Mucosa of descending colon (tissue), 3 donors: ENCODE measurements around the gene FMO3. TPM values are rescaled to one million over a fixed set of nuclear protein-coding genes. Genes with fewer than 3 reads are reported as not detected.

Experiments used
- ATAC-seq: fragments of 200-7000 bp; cut with Tn5 transposase; one replicate; pipeline ENCODE4 v1.9.1; 2020; ENCODE audit warnings: mild to moderate bottlenecking, moderate library complexity
- DNase-seq, 3 donors: peaks; one replicate each; pipeline ENCODE4 v3.0.0-alpha.2; 2020
- H3K36me3 ChIP-seq: fragments of 200-600 bp; one replicate; pipeline ENCODE4 v1.8.0; 2021; ENCODE audit warnings: low read depth, mild to moderate bottlenecking
- H3K4me1 ChIP-seq: fragments of 200-600 bp; one replicate; pipeline ENCODE4 v1.8.0; 2021; ENCODE audit warnings: low read depth, mild to moderate bottlenecking
- H3K4me3 ChIP-seq: fragments of 200-600 bp; one replicate; pipeline ENCODE4 v1.8.0; 2021; ENCODE audit warnings: mild to moderate bottlenecking
- H3K9me3 ChIP-seq: fragments of 200-600 bp; one replicate; pipeline ENCODE4 v1.8.0; 2021; ENCODE audit warnings: mild to moderate bottlenecking
- intact Hi-C, 2 donors: fragments of 100-400 bp; cut with DNase I in 1 of 2; cut with micrococcal nuclease in 1 of 2; formaldehyde crosslinking; loops; one replicate each; pipeline versions ENCODE4 v1.11.0 to v1.11.1; 2022; cut with DNase I, micrococcal nuclease
- total RNA-seq, 3 donors: library from RNA; stranded (reverse); fragmentation: NEBNext Ultra II Directional in 2 of 3; extraction: Animal tissue kit (Norgen Biotek cat#: 25700) in 2 of 3; gene quantifications; one replicate each; pipeline versions ENCODE4 v1.2.1 to v1.2.4, GENCODE V29; 2021 to 2023
- TF ChIP-seq, protein P1 (sequence below): fragments of 200-600 bp; IDR thresholded peaks from one replicate; pipeline ENCODE4 v1.8.0; 2022; ENCODE audit warnings: antibody characterized with exemption, mild to moderate bottlenecking
- donor health status: DM: no; HTN: no; CAD: no; lungs with moderate emphysema.
- donor health status: DM: no; HTN: no; CAD: no.
- donor health status: DM: no; HTN: yes; CAD: no.

FMO3 gene
- total RNA-seq, 3 donors from 2014 or later, result 0.22 to 0.63 (median 0.38) TPM

DNA sequence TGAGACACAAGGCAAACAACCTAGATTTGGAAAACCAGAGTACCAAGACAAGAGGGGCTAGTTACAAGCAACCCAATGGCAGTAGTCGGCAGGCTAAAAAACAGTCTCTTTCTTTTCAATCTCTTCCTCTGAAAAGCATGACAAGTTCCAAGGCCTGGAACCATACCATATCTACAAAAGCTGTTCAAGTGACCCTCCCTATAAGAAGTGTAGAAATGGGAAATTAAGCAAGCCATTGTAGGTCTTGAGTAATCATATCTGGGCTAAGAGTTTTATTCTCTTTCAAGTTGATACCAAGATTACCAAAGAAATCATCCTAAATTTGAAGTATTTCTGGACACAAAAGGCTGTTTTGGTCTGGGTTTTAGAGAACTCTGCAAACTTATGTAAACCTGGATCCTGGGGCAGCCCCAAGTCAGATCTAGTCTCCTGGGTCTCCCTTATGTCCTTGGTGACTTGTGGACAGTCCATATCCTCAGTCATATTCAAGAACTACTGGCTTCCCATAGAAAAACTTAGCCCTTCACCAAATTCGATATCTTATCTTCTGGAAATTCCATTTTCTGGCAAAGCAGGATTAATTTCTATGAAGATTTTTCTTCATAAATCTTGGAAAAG, 24.7 kb downstream of the FMO3 start:
- no peak overlapping the region for H3K4me3 ChIP-seq
- no peaks in the 10 kb centered on the region for H3K4me1 ChIP-seq
- DNase-seq, result no peak
- no peaks in the 10 kb centered on the region for H3K9me3 ChIP-seq
- intact Hi-C loops, result no loop called here
- ATAC-seq, result no peak
- TF ChIP-seq, protein P1, sequence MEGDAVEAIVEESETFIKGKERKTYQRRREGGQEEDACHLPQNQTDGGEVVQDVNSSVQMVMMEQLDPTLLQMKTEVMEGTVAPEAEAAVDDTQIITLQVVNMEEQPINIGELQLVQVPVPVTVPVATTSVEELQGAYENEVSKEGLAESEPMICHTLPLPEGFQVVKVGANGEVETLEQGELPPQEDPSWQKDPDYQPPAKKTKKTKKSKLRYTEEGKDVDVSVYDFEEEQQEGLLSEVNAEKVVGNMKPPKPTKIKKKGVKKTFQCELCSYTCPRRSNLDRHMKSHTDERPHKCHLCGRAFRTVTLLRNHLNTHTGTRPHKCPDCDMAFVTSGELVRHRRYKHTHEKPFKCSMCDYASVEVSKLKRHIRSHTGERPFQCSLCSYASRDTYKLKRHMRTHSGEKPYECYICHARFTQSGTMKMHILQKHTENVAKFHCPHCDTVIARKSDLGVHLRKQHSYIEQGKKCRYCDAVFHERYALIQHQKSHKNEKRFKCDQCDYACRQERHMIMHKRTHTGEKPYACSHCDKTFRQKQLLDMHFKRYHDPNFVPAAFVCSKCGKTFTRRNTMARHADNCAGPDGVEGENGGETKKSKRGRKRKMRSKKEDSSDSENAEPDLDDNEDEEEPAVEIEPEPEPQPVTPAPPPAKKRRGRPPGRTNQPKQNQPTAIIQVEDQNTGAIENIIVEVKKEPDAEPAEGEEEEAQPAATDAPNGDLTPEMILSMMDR, result no peak
- no peaks in the 10 kb centered on the region for H3K36me3 ChIP-seq

DNA sequence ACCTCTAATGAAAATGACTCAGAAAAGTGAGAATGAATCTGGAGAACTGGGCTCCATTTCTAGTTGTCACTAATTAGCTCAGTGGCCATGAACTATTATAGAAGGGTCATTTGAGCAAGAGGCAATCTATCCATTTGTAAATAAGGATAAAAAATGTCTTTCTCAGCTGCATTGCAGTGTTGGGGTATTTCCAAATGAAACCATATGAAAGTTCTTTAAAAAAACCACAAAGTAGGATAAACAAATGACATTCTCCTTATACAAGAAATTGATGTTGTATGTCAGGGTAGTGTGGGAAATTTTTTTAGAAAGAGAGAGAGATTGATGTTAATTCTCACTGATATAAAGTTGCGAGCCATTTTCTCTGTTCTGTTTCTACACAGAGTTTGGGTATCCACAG, 26.0 kb downstream of the FMO3 start:
- H3K9me3 ChIP-seq, result no peaks in the 10 kb centered on the region
- no peak overlapping the region for H3K4me3 ChIP-seq
- ATAC-seq, result no peak
- TF ChIP-seq, protein P1, result no peak
- DNase-seq, result no peak
- no peaks in the 10 kb centered on the region for H3K4me1 ChIP-seq
- H3K36me3 ChIP-seq, result no peaks in the 10 kb centered on the region
- intact Hi-C loops, result no loop called here

DNA sequence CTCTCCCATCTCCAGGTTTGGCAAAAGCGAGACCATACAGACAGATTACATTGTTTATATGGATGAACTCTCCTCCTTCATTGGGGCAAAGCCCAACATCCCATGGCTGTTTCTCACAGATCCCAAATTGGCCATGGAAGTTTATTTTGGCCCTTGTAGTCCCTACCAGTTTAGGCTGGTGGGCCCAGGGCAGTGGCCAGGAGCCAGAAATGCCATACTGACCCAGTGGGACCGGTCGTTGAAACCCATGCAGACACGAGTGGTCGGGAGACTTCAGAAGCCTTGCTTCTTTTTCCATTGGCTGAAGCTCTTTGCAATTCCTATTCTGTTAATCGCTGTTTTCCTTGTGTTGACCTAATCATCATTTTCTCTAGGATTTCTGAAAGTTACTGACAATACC, 26.4 kb downstream of the FMO3 start:
- DNase-seq, result no peak
- ATAC-seq, result no peak
- no peaks in the 10 kb centered on the region for H3K4me1 ChIP-seq
- no peaks in the 10 kb centered on the region for H3K36me3 ChIP-seq
- H3K4me3 ChIP-seq, result no peak overlapping the region
- TF ChIP-seq, protein P1, result no peak
- intact Hi-C loops, result no loop called here
- no peaks in the 10 kb centered on the region for H3K9me3 ChIP-seq

DNA sequence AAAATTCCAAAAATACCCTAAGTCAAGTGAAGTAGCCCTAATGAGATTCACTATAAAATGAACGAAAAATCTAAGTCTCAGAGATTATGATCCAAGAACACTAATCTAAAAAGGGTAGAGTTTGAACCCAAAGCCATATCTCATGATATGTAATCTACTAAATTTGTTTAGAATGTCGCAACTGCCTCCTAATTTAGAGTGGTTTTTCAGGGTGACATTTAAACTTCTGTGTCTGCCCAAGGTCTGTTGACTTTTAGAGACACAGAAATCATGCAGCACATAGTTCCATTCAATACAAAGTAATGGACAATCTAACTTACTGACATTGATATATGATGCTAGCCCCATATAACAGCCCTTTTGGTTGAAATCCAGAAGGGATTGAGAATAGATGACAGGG, 28.9 kb downstream of the FMO3 start:
- TF ChIP-seq, protein P1, result no peak
- intact Hi-C loops, result no loop called here
- Histone ChIP-seq H3K9me3 (no peaks in the 10 kb centered on the region), H3K36me3 (no peaks in the 10 kb centered on the region), H3K4me3 (no peak overlapping the region), H3K4me1 (no peaks in the 10 kb centered on the region)
- ATAC-seq (no peak), DNase-seq (no peak)

DNA sequence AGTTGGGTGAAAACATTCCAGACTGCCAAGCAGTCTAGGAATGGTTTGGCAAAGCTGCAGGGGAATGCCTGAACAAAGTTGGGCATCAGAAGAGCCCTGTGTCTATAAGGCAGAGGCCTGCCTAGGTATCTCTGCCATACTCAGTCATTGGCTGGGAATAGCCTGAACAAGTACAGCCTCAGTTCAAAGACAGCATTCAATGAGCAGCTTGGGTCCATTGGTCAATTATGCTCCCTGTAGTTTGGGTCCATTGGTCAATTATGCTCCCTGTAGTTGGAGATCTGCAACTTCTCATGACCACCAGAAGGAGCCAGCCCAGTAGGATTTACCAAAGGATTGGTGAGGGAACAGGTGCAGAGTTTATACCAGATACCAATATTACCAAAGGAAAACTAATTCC, 31.6 kb downstream of the FMO3 start:
- H3K4me3 ChIP-seq, result no peak overlapping the region
- intact Hi-C loops, result no loop called here
- H3K36me3 ChIP-seq, result no peaks in the 10 kb centered on the region
- TF ChIP-seq, protein P1, result no peak
- ATAC-seq (no peak), DNase-seq (no peak)
- H3K9me3 ChIP-seq, result no peaks in the 10 kb centered on the region
- no peaks in the 10 kb centered on the region for H3K4me1 ChIP-seq

DNA sequence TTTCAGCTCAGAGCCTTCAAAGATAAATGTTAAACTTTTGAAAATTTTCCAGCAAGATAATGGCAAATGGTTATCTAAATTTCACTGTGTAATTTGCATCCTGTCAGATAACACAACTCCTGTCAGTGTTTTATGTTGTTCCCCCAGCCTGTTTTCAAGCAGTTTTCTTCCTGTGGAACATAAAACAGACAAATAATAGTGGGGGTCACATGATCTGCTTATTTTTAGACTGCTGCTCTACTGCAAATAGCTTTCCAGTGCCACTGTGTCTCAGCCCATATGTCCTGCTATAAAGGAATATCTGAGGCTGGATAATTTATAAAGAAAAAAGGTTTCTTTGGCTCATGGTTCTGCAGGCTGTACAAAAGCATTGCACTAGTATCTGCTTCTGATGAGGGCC, 32.2 kb downstream of the FMO3 start:
- H3K36me3 ChIP-seq, result no peaks in the 10 kb centered on the region

More for the DNA sequence above, 32.2 kb downstream of the FMO3 start:
- Histone ChIP-seq H3K4me1 (no peaks in the 10 kb centered on the region), H3K4me3 (no peak overlapping the region), H3K9me3 (no peaks in the 10 kb centered on the region)
- intact Hi-C loops, result no loop called here
- no peak for DNase-seq
- TF ChIP-seq, protein P1, result no peak
- ATAC-seq, result no peak
